Measurements from ENCODE around the gene UBE2F.

Gene UBE2F

GRCh38 chr2:238042849-238043584 is 76.2 kb downstream of the UBE2F start:
- no peak for TF ChIP-seq FOXP2 (optimal IDR thresholded peaks at IDR 0.05; ENCODE audit: borderline replicate concordance, extremely low read depth, extremely low read length, insufficient read depth)
- TF ChIP-seq TAF1 (IDR thresholded peaks at IDR 0.05; ENCODE audit: borderline replicate concordance, insufficient read depth, low read length) = no peak
- TF ChIP-seq SIN3A (IDR thresholded peaks at IDR 0.05; ENCODE audit: borderline replicate concordance, insufficient read depth, low read length) = no peak
- TF ChIP-seq POLR2AphosphoS5 (IDR thresholded peaks at IDR 0.05; ENCODE audit: low read depth, low read length) = no peak
- TF ChIP-seq REST (IDR thresholded peaks at IDR 0.05; ENCODE audit: insufficient read depth in 1 of 2, low read depth in 2 of 2, low read length in 2 of 2) = no peak

DNA sequence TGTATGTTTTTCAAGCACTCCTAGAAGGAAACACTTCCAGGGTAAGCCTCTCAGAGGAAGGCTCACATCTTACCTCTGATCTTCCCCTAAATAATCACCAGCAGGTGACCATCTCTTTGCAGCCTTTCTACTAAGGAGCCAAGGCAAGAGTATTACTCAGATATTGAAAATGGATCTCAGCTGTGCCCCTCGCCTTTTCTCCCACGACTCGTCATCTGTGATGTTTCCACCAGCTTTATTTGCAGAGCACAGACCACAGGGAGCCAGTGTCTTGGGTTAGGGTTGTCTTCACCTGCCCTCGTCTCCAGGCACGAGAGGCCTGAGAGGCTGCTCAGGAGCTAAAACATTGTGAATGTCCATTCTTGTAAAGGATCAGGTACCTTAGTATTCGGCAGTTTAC is 77.0 kb downstream of the UBE2F start:
- no peak for TF ChIP-seq REST (IDR thresholded peaks at IDR 0.05; ENCODE audit: insufficient read depth in 1 of 2, low read depth in 2 of 2, low read length in 2 of 2)
- no peak for TF ChIP-seq POLR2AphosphoS5 (IDR thresholded peaks at IDR 0.05; ENCODE audit: low read depth, low read length)
- TF ChIP-seq TAF1 (IDR thresholded peaks at IDR 0.05; ENCODE audit: borderline replicate concordance, insufficient read depth, low read length) = no peak
- TF ChIP-seq SIN3A (IDR thresholded peaks at IDR 0.05; ENCODE audit: borderline replicate concordance, insufficient read depth, low read length) = no peak
- no peak for TF ChIP-seq FOXP2 (optimal IDR thresholded peaks at IDR 0.05; ENCODE audit: borderline replicate concordance, extremely low read depth, extremely low read length, insufficient read depth)

DNA sequence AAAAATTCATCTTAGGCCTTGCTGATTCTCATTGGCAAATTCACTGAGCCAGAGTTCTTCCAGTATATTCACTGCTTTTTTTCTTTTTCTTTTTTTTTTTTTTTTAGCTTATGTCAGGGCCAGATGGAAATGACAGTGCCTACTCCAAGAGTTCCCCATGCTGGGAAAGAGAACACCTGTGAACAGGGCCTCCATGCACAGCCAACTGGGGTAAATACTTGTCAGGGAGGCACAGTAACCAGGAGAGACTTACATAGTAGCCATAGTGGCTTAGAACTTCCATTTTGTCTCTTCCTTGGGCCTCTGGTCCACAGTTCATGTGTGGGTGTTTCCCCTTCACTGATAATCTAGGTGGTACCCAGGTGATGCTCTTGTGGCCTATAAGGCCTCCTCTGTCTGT is 78.8 kb downstream of the UBE2F start:
- TF ChIP-seq POLR2AphosphoS5 (IDR thresholded peaks at IDR 0.05; ENCODE audit: low read depth, low read length) (no peak), TAF1 (IDR thresholded peaks at IDR 0.05; ENCODE audit: borderline replicate concordance, insufficient read depth, low read length) (no peak), FOXP2 (optimal IDR thresholded peaks at IDR 0.05; ENCODE audit: borderline replicate concordance, extremely low read depth, extremely low read length, insufficient read depth) (no peak)

DNA sequence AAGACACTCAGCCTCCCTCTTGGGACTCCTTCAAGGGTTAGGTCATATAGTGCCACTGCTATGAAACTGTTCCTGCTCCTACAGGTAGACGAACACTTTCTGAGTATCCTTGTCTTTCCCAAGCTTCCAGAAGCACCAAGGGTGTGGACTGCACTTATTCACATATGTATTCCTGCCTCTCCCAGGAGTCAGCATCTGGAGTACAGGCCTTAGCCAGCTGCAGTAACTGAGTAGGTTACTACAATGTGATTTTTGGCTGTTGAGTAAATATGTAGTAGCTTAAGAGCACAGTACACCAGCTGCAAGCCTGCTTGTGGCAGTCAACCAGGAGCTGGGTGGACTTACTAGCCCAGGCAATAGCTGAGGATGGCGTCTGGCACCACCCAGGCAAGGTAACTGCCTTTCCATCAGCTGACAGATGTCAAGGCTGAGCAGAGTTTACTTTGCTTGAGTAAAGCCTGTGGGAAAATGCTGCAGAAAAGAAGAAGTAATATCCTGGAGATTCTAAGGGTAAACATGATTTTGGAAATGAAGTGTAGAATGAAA is 80.0 kb downstream of the UBE2F start:
- TF ChIP-seq TAF1 (IDR thresholded peaks at IDR 0.05; ENCODE audit: borderline replicate concordance, insufficient read depth, low read length) (no peak), FOXP2 (optimal IDR thresholded peaks at IDR 0.05; ENCODE audit: borderline replicate concordance, extremely low read depth, extremely low read length, insufficient read depth) (no peak), POLR2AphosphoS5 (IDR thresholded peaks at IDR 0.05; ENCODE audit: low read depth, low read length) (no peak), REST (IDR thresholded peaks at IDR 0.05; ENCODE audit: insufficient read depth in 1 of 2, low read depth in 2 of 2, low read length in 2 of 2) (no peak), SIN3A (IDR thresholded peaks at IDR 0.05; ENCODE audit: borderline replicate concordance, insufficient read depth, low read length) (no peak)

DNA sequence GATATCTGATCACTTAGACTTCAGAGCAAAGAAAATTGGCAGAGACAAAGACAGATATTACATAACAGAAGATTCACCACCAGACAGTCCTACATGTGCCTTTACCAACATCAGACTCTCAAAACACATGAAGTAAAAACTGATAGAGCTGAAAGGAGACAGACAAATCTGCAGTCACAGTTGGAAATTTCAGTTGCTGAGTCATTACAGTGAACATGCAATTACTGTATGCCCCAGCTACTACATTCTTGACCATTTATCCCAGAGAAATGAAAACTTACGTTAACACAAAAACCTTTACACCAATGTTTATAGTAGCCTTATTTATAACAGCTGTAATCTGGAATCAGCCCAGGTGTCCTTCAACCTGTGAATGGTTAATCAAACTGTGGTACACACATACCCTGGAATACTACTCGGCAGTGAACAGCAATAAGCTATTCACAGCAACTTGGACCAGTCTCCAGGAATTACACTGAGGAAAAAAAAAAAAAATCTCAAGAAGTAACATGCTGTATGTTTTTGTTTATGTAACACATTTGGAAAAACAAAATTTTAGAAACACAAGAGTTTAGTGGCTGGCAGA is 86.5 kb downstream of the UBE2F start:
- no peak for TF ChIP-seq POLR2AphosphoS5 (IDR thresholded peaks at IDR 0.05; ENCODE audit: low read depth, low read length)
- TF ChIP-seq TAF1 (IDR thresholded peaks at IDR 0.05; ENCODE audit: borderline replicate concordance, insufficient read depth, low read length) = no peak
- TF ChIP-seq REST (IDR thresholded peaks at IDR 0.05; ENCODE audit: insufficient read depth in 1 of 2, low read depth in 2 of 2, low read length in 2 of 2) = no peak
- TF ChIP-seq SIN3A (IDR thresholded peaks at IDR 0.05; ENCODE audit: borderline replicate concordance, insufficient read depth, low read length) = no peak
- TF ChIP-seq FOXP2 (optimal IDR thresholded peaks at IDR 0.05; ENCODE audit: borderline replicate concordance, extremely low read depth, extremely low read length, insufficient read depth) = no peak
